8988T (cell line): ENCODE data around the gene MAGEF1.

ENCODE experiments used
- DNase-seq: peaks from one replicate; pipeline ENCODE4 v3.0.0; 2011

MAGEF1 gene

DNA sequence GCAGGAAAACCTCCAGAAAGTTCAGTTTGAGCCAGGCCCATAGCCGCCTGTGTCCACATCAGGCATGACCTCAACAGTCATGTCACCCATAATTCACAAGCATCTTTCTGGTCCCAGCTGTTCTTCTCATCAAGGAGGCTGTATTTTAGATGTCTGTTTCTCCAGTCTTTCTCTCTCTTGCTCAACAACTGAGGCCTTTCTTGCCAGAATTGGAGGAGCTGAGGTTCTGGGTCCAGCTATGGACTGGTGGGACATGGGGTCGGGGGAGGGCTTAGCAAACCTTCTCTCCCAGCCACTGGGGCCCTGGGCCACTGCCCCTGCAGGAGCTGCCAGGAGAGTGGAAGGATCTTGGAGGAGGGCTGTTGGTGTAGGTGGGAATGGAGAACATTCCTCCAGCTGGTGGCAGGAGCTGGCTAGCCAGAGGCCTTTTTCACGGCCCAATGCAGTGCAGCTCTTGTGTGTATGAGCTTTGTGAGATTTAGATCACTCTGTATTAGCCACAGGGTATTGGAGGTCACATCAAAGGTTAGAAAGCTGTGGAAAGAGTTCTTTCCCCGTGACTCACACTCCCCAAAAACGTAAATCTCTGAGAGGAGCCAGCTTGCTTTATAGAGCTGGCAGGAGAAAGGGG, 23.5 kb downstream of the MAGEF1 start:
- DNase-seq, result no peak

DNA sequence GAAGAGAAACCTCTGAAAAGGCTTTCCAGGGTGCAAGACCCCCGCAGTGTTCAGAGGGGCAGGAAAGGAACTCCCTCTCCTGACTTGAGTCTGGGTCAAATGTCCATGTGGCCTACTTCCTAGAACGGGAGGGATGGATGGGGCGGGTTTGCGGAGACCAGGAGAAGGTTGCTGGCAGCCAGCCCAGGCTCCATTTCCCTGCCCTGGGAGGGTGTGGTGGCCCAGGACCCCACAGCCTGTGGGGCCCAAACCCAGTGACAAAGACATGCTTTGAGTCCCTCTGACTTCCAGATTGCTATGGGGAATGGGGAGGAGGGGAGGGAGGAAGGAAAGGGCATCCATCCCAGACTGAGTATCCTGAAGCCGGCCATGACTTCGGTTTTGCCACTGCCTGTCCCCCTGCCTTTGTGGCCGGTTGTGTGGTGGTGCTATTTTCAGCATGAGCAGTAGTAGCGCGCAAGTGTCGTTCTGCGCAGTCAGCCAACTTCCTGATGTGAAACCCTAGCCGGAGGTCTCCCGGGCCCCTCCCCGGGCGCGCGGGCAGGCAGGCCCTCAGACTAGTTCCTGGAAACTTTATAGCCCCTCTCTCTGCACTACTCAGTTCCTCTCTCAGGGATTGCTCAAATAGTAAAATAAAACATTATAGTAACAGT, 24.4 kb downstream of the MAGEF1 start:
- DNase-seq, result no peak

GRCh38 chr3:184685646-184686045, 26.2 kb downstream of the MAGEF1 start:
- no peak for DNase-seq

DNA sequence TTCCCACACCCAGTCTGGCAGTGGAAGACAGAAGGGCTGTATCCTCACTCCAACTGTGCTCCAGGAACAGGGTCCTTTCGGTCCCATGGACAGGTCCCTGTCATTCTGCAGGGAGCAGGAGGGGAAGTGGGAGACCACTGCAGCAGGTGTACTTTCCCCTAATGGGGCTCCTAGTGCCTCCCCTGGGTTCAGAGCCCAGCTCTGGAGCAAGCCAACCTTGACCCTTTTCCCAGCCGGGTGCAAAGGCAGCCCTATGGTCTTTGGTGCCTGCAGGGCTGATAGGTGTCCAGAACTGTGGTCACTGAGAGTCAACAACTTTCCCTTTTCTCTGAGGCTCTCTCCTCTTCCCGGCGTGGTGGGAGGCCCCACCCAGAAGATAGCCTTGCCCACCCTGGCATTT, 26.8 kb downstream of the MAGEF1 start:
- no peak for DNase-seq

GRCh38 chr3:184683900-184684560, 27.8 kb downstream of the MAGEF1 start:
- no peak for DNase-seq

DNA sequence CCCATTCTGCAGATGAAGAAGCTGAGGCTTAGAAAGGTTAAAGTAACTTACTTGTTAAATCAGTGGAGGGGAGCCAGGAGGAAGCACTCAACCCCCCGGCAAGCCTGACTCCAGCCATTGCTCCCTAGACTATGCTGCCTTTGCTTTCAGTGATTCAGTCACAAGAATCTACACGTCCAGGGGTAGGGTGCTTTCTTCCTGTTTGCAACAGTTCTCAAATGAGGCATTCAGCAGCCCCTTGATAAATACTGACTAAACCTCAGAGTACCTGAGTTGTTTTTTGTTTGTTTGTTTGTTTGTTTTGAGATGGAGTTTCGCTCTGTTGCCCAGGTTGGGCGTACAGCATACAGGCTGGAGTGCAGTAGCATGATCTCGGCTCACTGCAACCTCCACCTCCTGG, 28.6 kb downstream of the MAGEF1 start:
- DNase-seq, result no peak

DNA sequence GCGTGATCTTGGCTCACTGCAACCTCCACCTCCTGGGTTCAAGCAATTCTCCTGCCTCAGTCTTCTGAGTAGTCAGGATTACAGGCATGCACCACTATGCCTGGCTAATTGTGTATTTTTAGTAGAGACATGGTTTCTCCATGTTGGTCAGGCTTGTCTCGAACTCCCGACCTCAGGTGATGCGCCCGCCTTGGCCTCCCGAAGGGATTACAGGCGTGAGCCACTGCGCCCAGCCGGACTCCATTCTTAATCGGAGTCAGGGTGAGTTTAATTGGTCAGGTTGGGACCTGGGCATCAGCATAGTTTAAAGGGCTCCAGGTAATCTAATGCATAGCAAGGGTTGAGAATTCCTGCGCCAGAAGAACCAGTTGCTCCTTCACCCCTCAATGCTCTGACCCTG, 29.2 kb downstream of the MAGEF1 start:
- DNase-seq, result no peak

DNA sequence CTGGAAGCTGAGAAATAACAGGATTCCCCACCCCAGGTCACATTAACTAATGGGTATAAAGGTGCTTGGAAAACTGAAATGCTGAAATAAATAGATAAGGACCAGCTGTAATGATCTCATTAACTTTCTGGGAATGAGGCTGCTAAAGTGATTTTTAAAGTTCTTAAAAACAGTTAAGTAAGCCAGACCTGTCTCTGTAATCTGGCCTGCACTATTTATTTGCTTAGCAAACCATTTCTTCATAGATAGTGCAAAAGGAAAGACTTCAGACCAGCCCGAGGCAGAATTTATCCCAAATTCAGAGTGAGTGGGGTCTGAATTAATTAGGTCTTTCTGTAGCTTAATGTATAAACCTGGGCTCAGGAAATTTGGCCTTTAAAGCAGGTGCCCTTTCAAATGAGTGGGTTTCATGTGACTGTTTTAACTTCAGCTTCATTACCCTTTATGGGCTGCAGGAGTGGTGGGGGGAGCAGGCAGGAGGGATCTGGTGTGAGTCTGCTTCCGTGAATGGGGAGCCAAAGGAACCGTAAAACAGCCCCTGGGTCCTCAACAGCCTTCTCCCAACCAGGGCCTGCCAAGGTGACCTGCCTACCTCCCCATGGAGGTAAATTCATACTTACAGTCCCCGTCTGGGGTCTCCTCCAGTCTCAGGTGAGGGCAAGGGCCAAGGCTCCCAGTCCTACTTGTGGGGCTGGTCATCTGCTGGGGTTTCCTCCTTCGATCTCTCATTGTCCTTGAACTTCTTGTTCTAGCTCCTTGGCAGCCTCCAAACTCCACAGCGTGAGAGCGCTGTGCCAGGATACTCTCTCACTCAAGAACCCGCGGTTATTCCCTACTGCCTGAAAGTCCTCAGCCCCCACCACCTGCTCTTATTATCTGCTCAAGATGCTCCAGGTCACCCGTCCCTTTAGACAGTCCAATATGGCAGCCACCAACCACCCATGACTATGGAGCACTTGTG, 31.2 kb downstream of the MAGEF1 start:
- no peak for DNase-seq

GRCh38 chr3:184679056-184679816, 32.6 kb downstream of the MAGEF1 start:
- DNase-seq, result no peak

DNA sequence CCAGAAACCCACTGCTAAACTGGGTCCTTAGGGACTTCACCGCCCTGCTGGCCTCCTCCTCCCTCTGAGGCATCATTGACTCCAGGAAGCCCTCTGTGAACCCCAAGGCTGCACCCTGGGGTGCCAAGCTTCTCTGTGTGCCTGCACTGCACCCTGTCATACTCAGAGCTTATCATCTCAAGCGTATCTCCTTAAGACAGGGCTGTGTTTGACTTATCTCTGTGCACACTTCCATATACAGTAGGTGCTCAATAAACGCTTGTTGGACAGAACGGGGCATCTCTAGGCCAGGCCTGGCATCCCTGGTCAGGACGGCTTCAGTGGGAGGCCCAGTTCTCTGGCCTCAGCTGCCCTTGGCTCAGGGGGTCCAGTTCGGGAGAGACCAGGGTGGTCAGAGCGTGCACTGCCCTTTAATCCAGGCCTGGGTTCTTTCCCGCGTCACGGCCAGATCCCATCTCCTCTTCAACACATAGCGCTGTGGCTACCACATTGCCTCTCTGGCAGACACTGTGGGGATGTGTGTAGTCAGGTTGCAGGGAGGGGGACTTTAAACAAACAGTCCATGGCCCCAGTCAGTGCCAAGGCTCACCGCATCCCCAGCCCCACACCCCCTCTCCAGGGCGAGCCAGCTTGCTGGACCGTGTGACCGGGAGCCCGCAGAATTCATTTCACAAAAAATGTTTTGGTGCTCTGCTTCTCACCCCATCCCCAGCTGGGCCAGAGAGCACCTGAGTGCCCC, 33.4 kb downstream of the MAGEF1 start:
- DNase-seq, result no peak

- DNase-seq, result no peak
These were observed 34.2 kb downstream of the MAGEF1 start for GRCh38 chr3:184677344-184678316.

DNA sequence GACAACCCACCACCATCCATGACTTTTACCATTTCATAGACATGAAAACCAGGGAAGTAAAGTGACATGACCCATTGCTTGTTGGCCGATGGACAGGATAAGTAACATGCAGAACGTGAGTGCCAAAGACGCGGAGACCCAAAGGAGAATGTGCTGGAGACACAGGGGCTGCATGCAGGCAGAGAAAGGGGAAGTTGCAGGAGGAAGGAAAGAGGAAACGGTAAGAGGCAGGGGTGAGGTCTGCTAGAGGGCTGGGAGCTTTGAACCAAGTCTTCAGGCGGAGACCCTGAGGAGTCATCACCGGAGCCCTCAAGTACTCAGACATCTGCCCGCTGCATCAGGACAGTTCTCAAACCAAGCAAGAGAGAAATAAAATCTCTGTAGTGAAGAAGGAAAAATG, 34.9 kb downstream of the MAGEF1 start:
- DNase-seq, result no peak

GRCh38 chr3:184674626-184675025, 37.2 kb downstream of the MAGEF1 start:
- no peak for DNase-seq

GRCh38 chr3:184672977-184673870, 38.6 kb downstream of the MAGEF1 start:
- DNase-seq, result no peak

DNA sequence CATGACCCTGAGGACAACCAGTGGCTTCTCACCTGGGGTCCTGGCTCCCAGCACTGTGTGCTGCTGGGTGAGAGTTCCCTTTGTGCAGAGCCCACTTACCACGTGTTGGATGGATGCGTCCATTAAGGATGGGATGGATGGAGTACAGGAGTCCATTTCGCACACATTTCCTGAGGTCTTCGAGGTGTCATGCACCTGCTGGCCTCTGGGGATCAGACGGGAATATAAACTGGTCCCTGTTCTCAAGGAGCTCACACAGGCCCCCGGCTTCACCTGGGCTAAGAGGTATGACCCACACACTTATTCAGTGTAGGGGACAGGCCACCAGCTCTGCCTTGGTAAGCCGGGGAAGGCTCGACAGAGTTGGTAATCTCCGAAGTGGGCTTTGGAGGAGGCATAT, 39.5 kb downstream of the MAGEF1 start:
- no peak for DNase-seq

- DNase-seq, result no peak
These were observed 41.7 kb downstream of the MAGEF1 start for GRCh38 chr3:184670091-184670602.

DNA sequence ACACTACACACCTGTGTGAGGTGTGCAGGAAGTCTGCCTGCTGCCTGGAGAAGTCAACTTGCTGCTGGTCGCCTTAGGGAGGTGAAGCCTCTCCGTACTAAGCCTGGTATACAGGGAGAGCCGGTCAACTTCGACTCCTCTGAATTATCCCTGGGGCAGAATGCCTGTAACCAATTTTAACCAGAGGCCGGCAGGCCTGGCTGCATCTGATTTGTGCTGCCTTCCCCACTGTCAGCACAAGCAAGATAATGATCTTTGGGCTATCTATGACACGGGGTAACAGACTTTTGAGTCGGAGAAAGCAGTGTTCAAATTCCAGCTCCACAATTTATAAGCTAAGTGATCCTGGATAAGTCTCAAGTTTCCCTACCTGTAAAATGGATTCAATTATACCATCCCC, 42.3 kb downstream of the MAGEF1 start:
- no peak for DNase-seq

- DNase-seq, result no peak
These were observed 45.4 kb downstream of the MAGEF1 start for GRCh38 chr3:184666442-184666841.

GRCh38 chr3:184665101-184665500, 46.8 kb downstream of the MAGEF1 start:
- DNase-seq, result no peak
